ENCODE results near the gene PRXL2A. TPM values are rescaled to one million over a fixed set of nuclear protein-coding genes. Genes with fewer than 3 reads are reported as not detected.

Gene PRXL2A
- total and polyA plus RNA-seq, 3 donors from 2014 or later, result 102 to 106 (median 104) TPM

GRCh38 chr10:80462299-80462980 is 54.1 kb downstream of the PRXL2A start:
- Histone ChIP-seq H3K36me3 (ENCODE audit: low read depth, missing control alignments) (no peaks in the 10 kb centered on the region), H3K4me1 (peaks cover 90% of the 10 kb centered on the region), H3K4me3 (no peak overlapping the region), H3K27me3 (no peaks in the 10 kb centered on the region), H3K9me3 (no peaks in the 10 kb centered on the region), H3K27ac (peak overlapping the region; percentile 12 to 86)
- intact Hi-C loops (cut with DNase I; ENCODE audit: low total_unique reads), result no loop called here
- no peak for TF ChIP-seq CTCF (IDR thresholded peaks at IDR 0.05)
- no peak for TF ChIP-seq POLR2A (IDR thresholded peaks at IDR 0.05)
- WGBS, 2 donors, result 38 to 45% methylated on average over 7 of the region's 7 CpGs
- peak; percentile 60 for DNase-seq

GRCh38 chr10:80462981-80463741 is 54.8 kb downstream of the PRXL2A start:
- TF ChIP-seq POLR2A (IDR thresholded peaks at IDR 0.05) (no peak), CTCF (IDR thresholded peaks at IDR 0.05) (no peak)
- DNase-seq, result no peak

DNA sequence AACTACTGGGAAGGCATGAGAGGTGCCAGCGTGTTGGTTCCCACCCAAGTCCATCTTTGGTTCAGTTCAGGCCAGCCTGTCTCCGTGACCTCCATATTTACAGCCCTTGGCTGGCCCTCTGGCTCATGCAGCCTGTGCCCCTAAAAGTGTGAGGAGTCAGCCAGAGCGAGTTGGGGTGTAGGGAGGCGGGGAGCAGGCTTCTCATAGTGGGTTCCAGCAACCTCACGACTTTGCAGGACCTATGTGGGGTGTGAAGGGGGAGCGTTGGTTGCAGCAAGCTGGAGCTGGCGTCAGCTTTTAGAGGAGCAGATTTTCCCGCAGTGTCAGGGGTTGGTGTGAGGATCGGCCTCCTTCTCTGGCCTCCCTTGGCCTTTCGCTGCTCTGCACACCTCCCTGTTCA is 55.5 kb downstream of the PRXL2A start:
- no peak for TF ChIP-seq POLR2A (IDR thresholded peaks at IDR 0.05)
- no peak for TF ChIP-seq CTCF (IDR thresholded peaks at IDR 0.05)
- Histone ChIP-seq H3K9me3 (no peaks in the 10 kb centered on the region), H3K27me3 (no peaks in the 10 kb centered on the region), H3K4me1 (peaks cover 92% of the 10 kb centered on the region), H3K4me3 (no peak overlapping the region), H3K27ac (peak overlapping the region; percentile 12 to 86), H3K36me3 (ENCODE audit: low read depth, missing control alignments) (no peaks in the 10 kb centered on the region)
- WGBS, 2 donors, result 73 to 91% methylated on average over 6 to 10 of the region's 10 CpGs
- intact Hi-C loops (cut with DNase I; ENCODE audit: low total_unique reads), result no loop called here
- no peak for DNase-seq

More at GRCh38 chr10:80462981-80463741, 54.8 kb downstream of the PRXL2A start:
- Histone ChIP-seq H3K9me3 (no peaks in the 10 kb centered on the region), H3K27ac (peak overlapping the region; percentile 12 to 86), H3K4me3 (no peak overlapping the region), H3K27me3 (no peaks in the 10 kb centered on the region), H3K36me3 (ENCODE audit: low read depth, missing control alignments) (no peaks in the 10 kb centered on the region), H3K4me1 (peaks cover 87% of the 10 kb centered on the region)
- intact Hi-C loops (cut with DNase I; ENCODE audit: low total_unique reads), result no loop called here
- 41 to 47% methylated on average over 5 of the region's 5 CpGs for WGBS, 2 donors

GRCh38 chr10:80464557-80465450 is 56.5 kb downstream of the PRXL2A start:
- TF ChIP-seq CTCF (IDR thresholded peaks at IDR 0.05), result no peak
- TF ChIP-seq POLR2A (IDR thresholded peaks at IDR 0.05), result no peak
- WGBS, 2 donors, result 33 to 34% methylated on average over 7 to 14 of the region's 14 CpGs
- no peaks in the 10 kb centered on the region for H3K9me3 ChIP-seq
- intact Hi-C loops (cut with DNase I; ENCODE audit: low total_unique reads), result no loop called here
- peaks cover 90% of the 10 kb centered on the region for H3K4me1 ChIP-seq
- H3K27me3 ChIP-seq, result no peaks in the 10 kb centered on the region
- peak; percentile 45 for DNase-seq
- no peak overlapping the region for H3K4me3 ChIP-seq
- peak overlapping the region; percentile 75 to 86 for H3K27ac ChIP-seq
- H3K36me3 ChIP-seq (ENCODE audit: low read depth, missing control alignments), result no peaks in the 10 kb centered on the region
